Esophagus muscularis mucosa (tissue), 4 donors: Measurements from ENCODE around the gene ATP10A. TPM values are rescaled to one million over a fixed set of nuclear protein-coding genes. Genes with fewer than 3 reads are reported as not detected.
A peak's percentile ranks its signal among the peaks of the same experiment; 100 is the strongest.
"Not testable (repeated sequence)": the region's sequence is repeated elsewhere in the genome, so short reads cannot be mapped to it uniquely, and the experiment has no call there.

ENCODE experiments used
- DNase-seq: peaks from one replicate; pipeline ENCODE4 v3.0.0-alpha.2; 2017; ENCODE audit errors: extremely low spot score
- H3K27ac ChIP-seq, 4 donors: fragments of 200-600 bp; sonication (generic); replicated peaks in 1 of 4; 1 replicate in 3 of 4; 2 replicates in 1 of 4; pipeline ENCODE4 v1.5.1; 2016 to 2019; ENCODE audit warnings: mild to moderate bottlenecking in 1 of 4
- H3K27me3 ChIP-seq, 4 donors: fragments of 200-600 bp; sonication (generic); one replicate each; pipeline versions ENCODE4 v1.5.1 to v1.6.0; 2016 to 2019
- H3K36me3 ChIP-seq, 4 donors: fragments of 200-600 bp; sonication (generic); one replicate each; pipeline ENCODE4 v1.5.1; 2016 to 2019
- H3K4me1 ChIP-seq, 4 donors: fragments of 200-600 bp; sonication (generic); one replicate each; pipeline ENCODE4 v1.5.1; 2016 to 2019
- H3K4me3 ChIP-seq, 4 donors: fragments of 200-600 bp; sonication (generic); 1 replicate in 2 of 4; 2 replicates in 2 of 4; pipeline ENCODE4 v1.5.1; 2016 to 2019; ENCODE audit warnings: mild to moderate bottlenecking in 4 of 4, moderate library complexity in 1 of 4
- H3K9me3 ChIP-seq, 4 donors: fragments of 200-600 bp; sonication (generic); 1 replicate in 3 of 4; 2 replicates in 1 of 4; pipeline ENCODE4 v1.5.1; 2016 to 2019
- EP300 ChIP-seq: sonication (generic); formaldehyde crosslinking; IDR thresholded peaks from one replicate; pipeline ENCODE4 v1.6.1; 2017; ENCODE audit warnings: antibody characterized with exemption
- POLR2A ChIP-seq: fragments of 450-650 bp; IDR thresholded peaks from one replicate; pipeline ENCODE4 v1.6.1; 2017; ENCODE audit warnings: antibody characterized with exemption, moderate library complexity, mild to moderate bottlenecking, low read depth
- POLR2AphosphoS5 ChIP-seq, 2 donors: sonication (generic); formaldehyde crosslinking; IDR thresholded peaks; one replicate each; pipeline ENCODE4 v1.6.1; 2017; ENCODE audit warnings: antibody characterized with exemption in 2 of 2
- WGBS: methylation state at CpG from one replicate; pipeline ENCODE4 v1.1.5; 2018; 5-methylcytosine and 5-hydroxymethylcytosine counted together
- intact Hi-C: fragments of 100-400 bp; cut with DNase I; formaldehyde crosslinking; loops from one replicate; pipeline ENCODE4 v1.15.1; 2023
- total RNA-seq, 4 donors: library from RNA; depleted of rRNA; stranded (reverse); fragments of >200 nt; gene quantifications; one replicate each; pipeline versions ENCODE4 v1.1.0 to v1.2.1, GENCODE V29; 2016
- TF ChIP-seq, protein P1 (sequence below), 3 experiments: fragments of 200-600 bp in 2 of 3; fragments of 450-650 bp in 1 of 3; sonication (generic) in 2 of 3; IDR thresholded peaks; one replicate each; pipeline ENCODE4 v1.5.1; 2017 to 2019; ENCODE audit warnings: antibody characterized with exemption in 3 of 3, mild to moderate bottlenecking in 2 of 3, moderate library complexity in 1 of 3

The ATP10A gene
- total RNA-seq, 4 donors from 2014 or later: 23.9 to 51.9 (median 32.6) TPM

DNA sequence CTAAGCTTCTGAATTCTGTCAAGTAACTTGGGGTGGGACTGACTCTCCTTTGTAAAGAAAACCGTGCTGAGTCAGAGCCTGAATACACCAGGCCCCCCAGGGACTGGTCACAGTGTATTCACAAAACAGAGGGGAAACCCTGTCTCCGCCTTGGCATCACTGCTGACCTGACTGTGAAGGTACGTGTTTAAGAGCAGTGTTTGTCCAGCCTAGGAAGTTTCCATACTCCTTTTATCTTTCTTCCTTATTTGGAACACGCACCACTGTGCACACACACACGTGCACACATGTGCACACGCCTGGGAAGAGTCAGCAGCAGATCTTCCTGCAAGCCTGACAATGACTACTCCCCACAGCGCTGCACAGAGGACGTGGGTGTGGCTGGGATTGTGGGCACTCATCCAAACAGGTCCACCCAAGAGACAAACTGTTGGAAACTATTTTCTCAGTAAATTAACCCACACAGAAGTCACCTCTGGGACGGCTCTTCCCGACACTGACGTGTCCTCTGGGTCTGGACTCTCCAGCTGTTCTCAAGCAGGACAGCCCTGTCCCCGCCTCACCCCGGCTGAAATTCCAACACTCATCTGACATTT, 87.7 kb downstream of the ATP10A start:
- peak; percentile 94 for DNase-seq
- TF ChIP-seq POLR2A: no peak
- TF ChIP-seq, protein P1, sequence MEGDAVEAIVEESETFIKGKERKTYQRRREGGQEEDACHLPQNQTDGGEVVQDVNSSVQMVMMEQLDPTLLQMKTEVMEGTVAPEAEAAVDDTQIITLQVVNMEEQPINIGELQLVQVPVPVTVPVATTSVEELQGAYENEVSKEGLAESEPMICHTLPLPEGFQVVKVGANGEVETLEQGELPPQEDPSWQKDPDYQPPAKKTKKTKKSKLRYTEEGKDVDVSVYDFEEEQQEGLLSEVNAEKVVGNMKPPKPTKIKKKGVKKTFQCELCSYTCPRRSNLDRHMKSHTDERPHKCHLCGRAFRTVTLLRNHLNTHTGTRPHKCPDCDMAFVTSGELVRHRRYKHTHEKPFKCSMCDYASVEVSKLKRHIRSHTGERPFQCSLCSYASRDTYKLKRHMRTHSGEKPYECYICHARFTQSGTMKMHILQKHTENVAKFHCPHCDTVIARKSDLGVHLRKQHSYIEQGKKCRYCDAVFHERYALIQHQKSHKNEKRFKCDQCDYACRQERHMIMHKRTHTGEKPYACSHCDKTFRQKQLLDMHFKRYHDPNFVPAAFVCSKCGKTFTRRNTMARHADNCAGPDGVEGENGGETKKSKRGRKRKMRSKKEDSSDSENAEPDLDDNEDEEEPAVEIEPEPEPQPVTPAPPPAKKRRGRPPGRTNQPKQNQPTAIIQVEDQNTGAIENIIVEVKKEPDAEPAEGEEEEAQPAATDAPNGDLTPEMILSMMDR (IDR thresholded peaks at IDR 0.05): no peak
- TF ChIP-seq EP300: no peak
- TF ChIP-seq POLR2AphosphoS5 (IDR thresholded peaks at IDR 0.05): peak; percentile 65
- H3K27ac ChIP-seq: peak overlapping the region; percentile 63 to 77 (median 67)
- H3K9me3 ChIP-seq: no peaks in the 10 kb centered on the region
- H3K27me3 ChIP-seq: no peaks in the 10 kb centered on the region
- intact Hi-C loops: loop anchor here (5.0 kb wide), 1 partner anchor 33 kb away; no protein-coding TSS in a partner anchor
- H3K36me3 ChIP-seq: peaks cover 0 to 8% (median 5%) of the 10 kb centered on the region in 4 donors
- no peak overlapping the region for H3K4me3 ChIP-seq
- H3K4me1 ChIP-seq: peaks cover 12 to 62% (median 57%) of the 10 kb centered on the region in 4 donors
- 14% methylated on average over 13 of the region's 13 CpGs for WGBS

DNA sequence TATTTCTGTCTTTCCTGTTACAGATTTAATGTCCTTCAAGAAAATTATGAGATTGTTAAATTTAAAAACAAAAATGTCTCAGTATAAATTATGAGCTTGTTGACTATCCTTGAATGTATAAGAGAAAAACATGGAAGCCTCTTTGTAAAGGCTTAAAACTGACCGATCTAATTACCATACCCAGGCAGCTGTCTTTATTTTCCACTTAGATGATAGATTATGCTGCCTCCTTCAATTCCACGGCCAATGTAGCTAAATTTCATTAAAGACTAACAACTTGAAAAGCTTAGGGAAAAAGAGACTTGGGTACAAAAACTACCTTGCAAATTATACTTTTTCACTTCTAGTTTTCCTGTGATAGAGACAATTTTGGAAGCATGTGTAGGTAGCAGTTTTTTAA, 88.3 kb downstream of the ATP10A start:
- H3K9me3 ChIP-seq: no peaks in the 10 kb centered on the region
- intact Hi-C loops: loop anchor here (5.0 kb wide), 1 partner anchor 33 kb away; no protein-coding TSS in a partner anchor
- TF ChIP-seq POLR2AphosphoS5 (IDR thresholded peaks at IDR 0.05) (no peak), POLR2A (no peak)
- TF ChIP-seq, protein P1 (IDR thresholded peaks at IDR 0.05): no peak
- peaks cover 12 to 63% (median 60%) of the 10 kb centered on the region in 4 donors for H3K4me1 ChIP-seq
- H3K4me3 ChIP-seq: no peak overlapping the region
- peak overlapping the region; percentile 63 to 77 (median 67) for H3K27ac ChIP-seq
- no peak for DNase-seq
- peaks cover 0 to 2% (median under 1%) of the 10 kb centered on the region in 4 donors for H3K36me3 ChIP-seq
- 69% methylated on average over 2 of the region's 2 CpGs for WGBS
- no peaks in the 10 kb centered on the region for H3K27me3 ChIP-seq

DNA sequence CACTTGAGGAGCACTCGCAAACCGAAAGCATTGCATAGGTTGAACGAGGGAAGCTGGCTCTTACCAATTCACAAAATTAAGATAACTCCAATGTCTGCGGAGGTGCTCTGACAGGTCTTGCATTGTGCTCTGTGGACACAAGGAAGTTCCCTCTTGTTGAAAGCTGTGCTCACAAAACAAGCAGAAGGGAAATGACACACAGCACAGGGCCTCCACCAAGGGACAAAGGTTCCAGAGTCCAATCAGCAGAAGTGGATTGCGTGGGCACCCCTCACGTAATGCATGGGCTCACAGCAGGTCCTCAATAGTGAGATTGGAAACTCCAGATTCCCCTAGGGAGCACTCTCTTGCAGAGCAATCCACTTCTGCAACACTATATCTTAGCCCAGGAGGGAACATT, 89.9 kb downstream of the ATP10A start:
- peak; percentile 62 for DNase-seq
- no peak overlapping the region for H3K27ac ChIP-seq
- intact Hi-C loops: no loop called here
- 86% methylated on average over 6 of the region's 6 CpGs for WGBS
- TF ChIP-seq POLR2A (no peak), POLR2AphosphoS5 (IDR thresholded peaks at IDR 0.05) (no peak), EP300 (no peak)
- TF ChIP-seq, protein P1 (IDR thresholded peaks at IDR 0.05): no peak
- H3K9me3 ChIP-seq: no peaks in the 10 kb centered on the region
- H3K27me3 ChIP-seq: no peaks in the 10 kb centered on the region
- peaks cover 12 to 54% (median 46%) of the 10 kb centered on the region in 4 donors for H3K4me1 ChIP-seq
- no peaks in the 10 kb centered on the region for H3K36me3 ChIP-seq
- H3K4me3 ChIP-seq: no peak overlapping the region

DNA sequence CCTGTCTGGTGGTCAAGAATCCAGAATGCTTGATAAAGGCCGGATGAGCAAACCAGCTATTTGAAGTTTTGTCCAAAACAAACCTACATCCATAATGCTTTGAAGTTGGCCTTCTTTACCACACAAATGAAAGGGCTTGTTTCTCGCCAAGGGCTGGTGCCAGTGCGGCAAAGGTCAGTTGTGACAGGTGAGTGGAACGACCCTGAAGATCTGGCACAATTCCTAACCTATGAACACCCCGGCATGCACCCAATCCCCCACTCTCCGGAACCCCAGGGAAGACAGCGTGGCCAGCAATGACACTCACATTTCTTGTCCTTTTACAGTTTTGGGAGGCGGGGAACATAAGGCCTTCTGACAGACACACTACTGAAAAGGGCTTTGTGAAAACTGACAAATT, 90.6 kb downstream of the ATP10A start:
- WGBS: 83% methylated on average over 8 of the region's 8 CpGs

DNA sequence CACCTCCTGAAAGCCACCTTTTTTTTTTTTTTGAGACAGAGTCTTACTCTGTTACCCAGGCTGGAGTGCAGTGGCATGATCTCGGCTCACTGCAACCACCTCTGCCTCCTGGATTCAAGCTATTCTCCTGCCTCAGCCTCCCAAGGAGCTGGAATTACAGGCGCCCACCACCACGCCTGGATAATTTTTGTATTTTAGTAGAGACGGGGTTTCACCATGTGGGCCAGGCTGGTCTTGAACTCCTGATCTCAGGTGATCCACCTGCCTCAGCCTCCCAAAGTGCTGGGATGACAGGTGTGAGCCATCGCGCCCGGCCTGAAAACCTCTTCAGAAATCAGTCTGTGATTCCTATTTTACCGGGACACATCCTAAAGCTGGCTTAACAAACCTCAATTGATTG, 91.4 kb downstream of the ATP10A start:
- H3K27me3 ChIP-seq, intact Hi-C loops, H3K4me3 ChIP-seq, DNase-seq, H3K9me3 ChIP-seq, H3K27ac ChIP-seq: not testable (repeated sequence)
- H3K4me1 ChIP-seq: peaks cover 12 to 45% (median 38%) of the 10 kb centered on the region in 4 donors
- 90% methylated on average over 8 of the region's 8 CpGs for WGBS
- H3K36me3 ChIP-seq: peaks cover 0 to 11% (median 4%) of the 10 kb centered on the region in 4 donors

More for the DNA sequence above, 90.6 kb downstream of the ATP10A start:
- intact Hi-C loops: no loop called here
- Histone ChIP-seq H3K4me1 (peaks cover 12 to 49% (median 42%) of the 10 kb centered on the region in 4 donors), H3K36me3 (peaks cover 0 to 7% (median 2%) of the 10 kb centered on the region in 4 donors), H3K27me3 (no peaks in the 10 kb centered on the region), H3K27ac (no peak overlapping the region), H3K4me3 (no peak overlapping the region), H3K9me3 (no peaks in the 10 kb centered on the region)
- DNase-seq: peak; percentile 60
- no peak for TF ChIP-seq POLR2A
- TF ChIP-seq, protein P1 (IDR thresholded peaks at IDR 0.05): no peak
- TF ChIP-seq EP300: no peak
- no peak for TF ChIP-seq POLR2AphosphoS5 (IDR thresholded peaks at IDR 0.05)
